Occipital lobe (tissue), 2 donors: ENCODE results near the gene CCDC78. TPM values are rescaled to one million over a fixed set of nuclear protein-coding genes. Genes with fewer than 3 reads are reported as not detected.

ENCODE experiments used
- DNase-seq: peaks from one replicate; lab custom pipeline; 2025; lab: John Stamatoyannopoulos, UW
- total RNA-seq: library from RNA; depleted of rRNA; stranded (reverse); fragments of >200 nt; gene quantifications from one replicate; pipeline ENCODE4 v1.2.3, GENCODE V29; 2014

Gene CCDC78
- total RNA-seq = 4.2 TPM

DNA sequence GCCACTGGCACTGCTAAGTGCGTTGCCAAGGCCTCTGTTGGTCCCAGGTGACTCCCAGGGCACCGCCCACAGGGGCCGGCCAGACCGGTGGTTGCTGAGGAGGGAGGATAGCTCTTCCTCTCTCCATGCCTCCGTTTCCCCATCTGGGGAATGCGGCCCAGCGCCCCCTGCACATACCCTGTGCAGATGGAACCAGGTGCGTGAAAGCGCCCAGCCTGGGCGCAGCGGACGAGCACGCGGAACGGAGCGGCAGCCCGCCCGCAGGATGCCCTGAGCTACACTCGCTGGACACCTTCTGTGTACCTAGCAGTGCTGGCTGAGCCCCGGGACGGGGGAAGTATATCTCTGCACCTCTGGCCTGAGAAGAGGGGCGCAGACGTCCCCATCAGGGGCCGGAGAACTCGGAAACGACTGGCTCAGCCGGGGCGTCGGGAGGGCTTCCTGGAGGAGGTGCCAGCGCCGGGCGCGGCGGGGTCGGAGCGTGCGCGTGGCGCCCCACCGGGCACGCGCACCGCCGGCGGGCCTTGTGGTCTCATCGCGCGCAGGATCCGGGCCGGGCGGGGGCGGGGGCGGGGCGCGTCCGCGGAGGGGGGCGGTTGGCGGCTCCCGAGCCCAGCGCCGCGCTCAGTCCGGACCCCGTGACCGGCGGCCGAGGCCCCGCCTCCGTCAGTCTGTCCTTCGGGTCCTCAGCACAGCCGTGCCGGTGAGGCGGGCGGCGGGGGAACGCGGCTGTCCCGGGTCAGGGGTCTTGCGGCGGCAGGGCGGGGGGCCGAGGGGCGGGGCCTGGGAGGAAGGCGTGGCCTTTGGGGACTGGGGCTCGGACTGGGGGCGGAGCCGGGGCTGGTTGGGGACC is at the start of gene CCDC78, which contains the start of gene HAGHL:
TSS of gene CCDC78 (minus strand) at position 6 of the 853 bp plus-strand sequence. CDS start 76 bp downstream, outside the sequence.
TSS of gene HAGHL (plus strand) at position 669 of the 853 bp plus-strand sequence. CDS start 404 bp downstream, outside the sequence.
- peak; percentile 62 for DNase-seq

DNA sequence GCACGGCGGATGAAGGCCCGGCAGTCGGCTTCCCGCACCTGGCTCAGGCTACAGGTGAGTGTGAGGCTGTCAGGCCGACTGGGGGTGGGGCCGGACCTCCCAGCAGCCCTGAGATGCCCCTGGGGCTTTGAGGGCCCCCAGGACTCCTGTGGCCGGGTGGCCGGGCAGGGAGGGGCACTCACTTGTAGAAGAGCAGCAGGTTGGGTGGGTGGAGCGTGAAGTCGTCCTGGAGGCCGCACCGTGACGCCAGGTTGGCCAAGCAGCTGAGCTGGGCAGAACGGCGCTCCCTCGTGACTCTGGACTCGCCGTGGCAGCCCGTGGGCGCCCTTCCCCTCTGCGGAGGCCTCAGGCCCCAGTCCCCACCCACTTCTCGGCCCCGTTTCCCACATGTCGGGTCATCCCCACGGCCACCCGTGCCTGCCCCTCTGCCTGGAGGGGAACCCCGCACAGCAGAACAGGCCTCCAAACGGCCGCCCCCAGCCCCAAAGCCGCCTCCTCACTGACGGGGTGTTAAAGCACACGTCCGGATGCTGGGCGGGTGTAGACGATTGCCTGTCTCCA is 49.1 kb upstream of the CCDC78 start:
- no peak for DNase-seq

DNA sequence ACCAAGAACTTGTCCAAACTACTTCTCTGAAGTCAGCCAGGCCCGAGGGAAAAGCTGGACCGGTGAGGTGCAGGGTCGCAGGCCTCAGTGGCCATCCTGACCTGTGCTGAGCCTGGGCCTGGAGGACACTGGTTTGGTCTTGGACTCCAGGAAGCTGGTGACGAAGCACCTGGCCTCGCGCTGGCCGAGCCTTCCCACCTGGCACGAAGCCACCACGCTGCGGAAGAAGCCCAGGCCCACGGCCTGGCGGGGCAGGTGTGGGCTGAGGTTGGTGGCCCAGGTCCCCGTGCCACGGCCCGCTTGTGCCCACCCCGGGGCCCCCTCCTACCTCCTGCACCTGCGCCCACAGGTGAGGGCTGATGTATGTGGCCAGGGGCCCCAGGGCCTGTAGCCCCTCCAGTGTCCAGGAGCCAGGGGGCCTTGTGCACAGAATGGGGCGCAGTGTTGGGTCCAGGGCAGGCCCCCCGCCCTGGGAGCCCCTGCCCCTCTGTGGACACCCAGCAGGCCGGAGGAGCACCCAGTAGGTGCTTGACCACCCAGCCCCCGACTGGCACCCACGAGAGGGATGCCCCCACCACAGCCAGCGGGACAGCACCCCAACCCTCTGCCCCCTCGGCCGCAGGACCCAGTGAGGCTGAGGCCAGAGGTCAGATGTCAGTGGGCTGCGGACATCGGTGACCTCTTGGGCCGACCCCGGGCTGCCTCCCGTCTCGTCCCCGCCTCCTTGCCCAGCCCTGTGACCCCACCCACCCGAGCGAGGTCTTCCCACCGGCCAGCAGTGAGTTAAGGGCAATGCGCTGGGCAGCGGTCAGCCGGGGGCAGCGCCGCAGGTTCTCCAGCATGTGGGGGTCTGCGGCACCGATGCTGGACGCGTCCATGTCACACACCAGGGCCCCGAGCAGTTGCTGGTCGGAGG is 48.1 kb upstream of the CCDC78 start:
- DNase-seq = no peak

DNA sequence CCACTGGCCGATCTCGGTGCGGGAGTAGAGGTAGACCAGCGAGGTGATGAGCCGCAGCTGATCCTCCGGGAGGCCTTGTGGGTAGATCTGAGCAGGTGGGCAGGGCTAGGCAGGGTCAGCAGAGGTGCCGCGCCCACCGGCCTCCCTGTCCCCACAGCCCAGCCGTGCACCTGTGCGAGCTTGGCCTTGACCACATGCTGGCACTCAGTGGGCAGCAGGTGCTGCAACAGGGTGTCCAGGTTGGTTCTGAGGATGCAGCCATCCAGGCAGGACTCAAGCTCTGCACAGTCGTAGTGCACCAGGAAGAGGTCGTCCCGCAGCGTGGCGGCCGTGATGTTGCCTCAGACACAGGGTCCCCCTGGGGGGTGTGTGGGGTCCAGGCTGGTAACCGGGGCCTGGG is 46.7 kb upstream of the CCDC78 start:
- DNase-seq = no peak

DNA sequence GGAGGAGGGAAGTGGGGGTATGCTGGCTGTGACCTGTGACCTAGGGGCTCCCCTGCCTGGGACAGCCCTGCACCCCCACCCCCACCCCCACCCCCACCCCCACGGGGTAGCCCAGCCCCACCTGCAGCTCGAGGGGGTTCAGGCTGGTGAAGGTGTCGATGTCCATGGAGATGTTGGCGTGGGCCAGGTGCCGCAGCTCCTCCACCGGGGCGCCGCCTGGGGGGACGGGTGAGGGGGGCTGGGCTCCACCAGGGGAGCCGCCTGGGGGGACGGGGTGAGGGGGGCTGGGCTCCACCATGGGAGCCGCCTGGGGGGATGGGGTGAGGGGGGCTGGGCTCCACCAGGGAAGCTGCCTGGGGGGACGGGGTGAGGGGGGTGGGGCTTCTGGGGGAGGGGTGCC is 44.2 kb upstream of the CCDC78 start:
- DNase-seq = no peak

DNA sequence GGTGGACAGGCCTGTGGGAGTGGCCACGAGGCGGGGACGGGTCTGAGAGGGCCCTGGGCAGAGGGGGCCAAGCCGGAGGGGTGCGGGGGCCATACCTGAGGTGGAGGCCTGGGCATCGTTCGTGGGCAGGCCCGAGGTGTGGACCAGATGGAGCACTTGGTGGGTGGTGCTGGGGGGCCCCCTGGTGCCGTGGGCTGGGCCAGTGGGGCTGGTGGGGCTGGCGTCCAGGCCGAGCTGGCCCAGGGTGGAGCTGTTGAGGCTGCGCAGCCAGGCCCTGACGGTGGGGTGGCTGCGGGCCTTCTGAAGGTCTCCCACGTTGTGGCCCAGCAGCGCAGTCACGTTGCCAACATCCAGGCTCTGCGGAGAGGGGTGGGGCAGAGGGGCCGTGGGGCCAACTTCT is 43.7 kb upstream of the CCDC78 start:
- DNase-seq = no peak

DNA sequence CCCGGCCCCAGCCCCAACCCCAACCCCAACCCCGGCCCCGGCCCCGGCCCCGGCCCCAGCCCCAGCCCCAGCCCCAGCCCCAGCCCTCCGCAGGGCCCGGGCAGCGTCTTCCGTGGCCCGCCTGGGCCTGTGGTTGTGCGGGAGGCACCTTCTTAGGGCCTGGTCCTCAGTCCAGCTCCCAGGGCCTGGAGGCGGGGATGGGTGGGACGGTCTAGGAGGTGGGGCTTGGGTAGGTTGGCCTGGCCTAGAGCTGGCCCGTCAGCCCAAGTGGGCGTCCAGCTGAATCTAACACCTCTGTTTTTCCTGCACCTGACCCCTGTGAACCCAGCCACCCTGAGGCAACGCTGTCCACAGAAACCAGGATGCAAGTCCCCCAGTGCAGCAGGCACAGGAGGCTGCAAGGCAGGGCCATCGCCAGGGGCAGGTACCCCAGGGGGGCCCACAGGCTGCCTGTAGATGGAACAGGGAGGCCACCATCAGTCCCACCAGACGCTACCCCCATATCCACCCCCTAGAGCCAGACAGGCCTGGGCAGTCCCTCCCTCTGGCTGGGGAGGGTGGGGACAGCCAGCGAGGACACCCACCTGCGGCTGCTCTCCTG is 43.0 kb upstream of the CCDC78 start:
- no peak for DNase-seq

DNA sequence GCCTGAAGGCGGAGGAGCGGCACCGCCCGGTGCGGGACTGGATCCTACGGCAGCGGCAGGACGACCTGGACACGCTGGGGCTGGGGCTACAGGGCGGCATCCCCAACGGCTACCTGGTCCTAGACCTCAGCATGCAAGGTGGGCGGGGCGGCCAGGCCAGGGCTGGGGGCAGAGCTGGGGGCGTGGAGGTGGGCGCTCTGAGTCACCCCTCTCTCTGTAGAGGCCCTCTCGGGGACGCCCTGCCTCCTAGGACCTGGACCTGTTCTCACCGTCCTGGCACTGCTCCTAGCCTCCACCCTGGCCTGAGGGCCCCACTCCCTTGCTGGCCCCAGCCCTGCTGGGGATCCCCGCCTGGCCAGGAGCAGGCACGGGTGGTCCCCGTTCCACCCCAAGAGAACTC is 42.2 kb upstream of the CCDC78 start:
- DNase-seq = no peak

DNA sequence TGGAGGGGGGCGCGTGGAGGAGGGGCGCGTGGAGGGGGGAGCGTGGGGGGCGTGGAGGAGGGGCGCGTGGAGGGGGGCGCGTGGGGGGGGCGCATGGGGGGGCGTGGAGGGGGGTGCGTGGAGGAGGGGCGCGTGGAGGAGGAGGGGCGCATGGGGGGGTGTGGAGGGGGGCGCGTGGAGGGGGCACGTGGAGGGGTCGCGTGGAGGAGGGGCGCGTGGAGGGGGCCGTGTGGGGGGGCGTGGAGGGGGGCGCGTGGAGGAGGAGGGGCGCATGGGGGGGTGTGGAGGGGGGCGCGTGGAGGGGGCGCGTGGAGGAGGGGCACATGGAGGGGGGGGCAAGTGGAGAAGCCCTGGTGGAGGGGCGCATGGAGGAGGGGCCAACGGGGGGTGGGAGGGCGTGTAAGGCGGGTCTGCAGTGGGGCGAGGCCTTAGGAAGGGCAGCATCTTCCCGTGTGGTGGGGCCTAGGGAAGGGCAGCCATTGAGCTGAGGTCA is 41.5 kb upstream of the CCDC78 start:
- DNase-seq = no peak

DNA sequence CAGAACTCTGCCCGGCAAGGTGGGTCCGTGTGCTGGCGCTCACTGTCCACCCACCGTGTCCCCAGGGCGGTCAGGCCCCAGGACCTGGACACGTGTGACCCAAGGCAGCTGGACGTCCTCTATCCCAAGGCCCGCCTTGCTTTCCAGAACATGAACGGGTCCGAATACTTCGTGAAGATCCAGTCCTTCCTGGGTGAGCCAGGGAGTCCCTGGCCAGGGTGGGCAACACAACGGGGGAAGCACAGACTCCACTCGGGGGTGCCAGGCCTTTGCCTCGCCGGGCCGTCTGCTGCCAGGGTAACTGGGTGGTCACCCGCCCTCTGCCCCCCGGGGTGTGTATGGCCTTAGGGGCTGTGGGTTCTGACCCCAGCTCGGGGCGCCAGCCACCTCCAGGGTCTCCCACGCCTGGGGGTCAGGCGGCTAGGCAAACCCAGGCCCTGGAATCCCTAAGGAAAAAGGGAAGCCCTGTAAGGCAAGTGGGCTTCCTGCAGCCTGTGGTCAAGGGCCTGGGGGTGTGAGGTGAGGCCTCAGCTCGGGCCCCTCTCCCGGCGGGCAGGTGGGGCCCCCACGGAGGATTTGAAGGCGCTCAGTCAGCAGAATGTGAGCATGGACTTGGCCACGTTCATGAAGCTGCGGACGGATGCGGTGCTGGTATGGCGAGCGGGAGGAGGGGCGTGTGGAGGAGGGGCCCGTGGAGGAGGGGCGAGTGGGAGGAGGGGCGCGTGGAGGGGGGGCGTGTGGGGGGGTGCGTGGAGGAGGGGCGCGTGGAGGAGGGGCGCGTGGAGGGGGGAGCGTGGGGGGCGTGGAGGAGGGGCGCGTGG is 40.8 kb upstream of the CCDC78 start:
- no peak for DNase-seq

DNA sequence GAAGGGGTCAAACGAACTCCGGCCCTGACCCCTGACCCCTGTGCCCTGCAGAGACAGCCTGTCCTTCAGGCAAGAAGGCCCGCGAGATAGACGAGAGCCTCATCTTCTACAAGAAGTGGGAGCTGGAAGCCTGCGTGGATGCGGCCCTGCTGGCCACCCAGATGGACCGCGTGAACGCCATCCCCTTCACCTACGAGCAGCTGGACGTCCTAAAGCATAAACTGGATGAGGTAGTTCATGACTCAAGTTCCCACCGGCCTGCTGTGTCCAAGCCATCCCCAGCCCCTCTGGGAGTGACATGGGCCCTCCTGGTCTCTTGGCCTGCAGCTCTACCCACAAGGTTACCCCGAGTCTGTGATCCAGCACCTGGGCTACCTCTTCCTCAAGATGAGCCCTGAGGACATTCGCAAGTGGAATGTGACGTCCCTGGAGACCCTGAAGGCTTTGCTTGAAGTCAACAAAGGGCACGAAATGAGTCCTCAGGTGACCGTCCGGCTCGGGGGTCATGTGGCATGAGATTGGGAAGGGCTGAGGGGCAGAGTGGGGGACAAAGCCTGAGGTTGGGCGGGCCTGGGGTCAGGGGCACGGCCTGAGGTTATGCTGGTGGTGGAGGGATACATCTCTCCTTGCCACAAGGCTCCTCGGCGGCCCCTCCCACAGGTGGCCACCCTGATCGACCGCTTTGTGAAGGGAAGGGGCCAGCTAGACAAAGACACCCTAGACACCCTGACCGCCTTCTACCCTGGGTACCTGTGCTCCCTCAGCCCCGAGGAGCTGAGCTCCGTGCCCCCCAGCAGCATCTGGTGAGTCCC is 40.0 kb upstream of the CCDC78 start:
- DNase-seq = no peak

DNA sequence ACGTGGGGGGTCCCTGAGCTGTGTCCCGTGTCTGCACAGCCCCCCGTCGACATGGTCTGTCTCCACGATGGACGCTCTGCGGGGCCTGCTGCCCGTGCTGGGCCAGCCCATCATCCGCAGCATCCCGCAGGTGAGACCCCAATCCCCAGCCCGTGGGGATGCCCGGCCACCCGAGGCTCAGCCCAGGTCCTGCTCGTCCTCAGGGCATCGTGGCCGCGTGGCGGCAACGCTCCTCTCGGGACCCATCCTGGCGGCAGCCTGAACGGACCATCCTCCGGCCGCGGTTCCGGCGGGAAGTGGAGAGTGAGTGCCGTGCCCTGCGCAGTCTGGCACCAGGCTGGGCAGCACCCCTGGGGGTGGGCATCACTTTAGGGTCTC is 39.2 kb upstream of the CCDC78 start:
- no peak for DNase-seq

DNA sequence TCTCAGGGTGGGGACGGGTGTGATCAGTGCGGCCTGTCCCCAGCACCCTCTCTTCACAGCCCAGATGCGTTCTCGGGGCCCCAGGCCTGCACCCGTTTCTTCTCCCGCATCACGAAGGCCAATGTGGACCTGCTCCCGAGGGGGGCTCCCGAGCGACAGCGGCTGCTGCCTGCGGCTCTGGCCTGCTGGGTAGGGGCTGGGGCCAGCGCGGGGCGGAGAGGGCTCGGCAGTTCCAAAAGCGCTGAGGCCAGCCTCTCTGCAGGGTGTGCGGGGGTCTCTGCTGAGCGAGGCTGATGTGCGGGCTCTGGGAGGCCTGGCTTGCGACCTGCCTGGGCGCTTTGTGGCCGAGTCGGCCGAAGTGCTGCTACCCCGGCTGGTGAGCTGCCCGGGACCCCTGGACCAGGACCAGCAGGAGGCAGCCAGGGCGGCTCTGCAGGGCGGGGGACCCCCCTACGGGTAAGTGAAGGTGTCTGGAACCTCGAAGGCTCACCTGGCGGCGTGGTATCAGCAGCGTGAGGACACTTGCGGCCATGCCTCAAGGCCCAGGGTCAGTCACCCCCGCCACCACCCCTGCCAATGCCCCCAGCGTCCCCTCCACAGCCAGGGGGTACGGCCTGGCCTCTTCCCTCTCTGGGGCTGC is 38.7 kb upstream of the CCDC78 start:
- DNase-seq = no peak

DNA sequence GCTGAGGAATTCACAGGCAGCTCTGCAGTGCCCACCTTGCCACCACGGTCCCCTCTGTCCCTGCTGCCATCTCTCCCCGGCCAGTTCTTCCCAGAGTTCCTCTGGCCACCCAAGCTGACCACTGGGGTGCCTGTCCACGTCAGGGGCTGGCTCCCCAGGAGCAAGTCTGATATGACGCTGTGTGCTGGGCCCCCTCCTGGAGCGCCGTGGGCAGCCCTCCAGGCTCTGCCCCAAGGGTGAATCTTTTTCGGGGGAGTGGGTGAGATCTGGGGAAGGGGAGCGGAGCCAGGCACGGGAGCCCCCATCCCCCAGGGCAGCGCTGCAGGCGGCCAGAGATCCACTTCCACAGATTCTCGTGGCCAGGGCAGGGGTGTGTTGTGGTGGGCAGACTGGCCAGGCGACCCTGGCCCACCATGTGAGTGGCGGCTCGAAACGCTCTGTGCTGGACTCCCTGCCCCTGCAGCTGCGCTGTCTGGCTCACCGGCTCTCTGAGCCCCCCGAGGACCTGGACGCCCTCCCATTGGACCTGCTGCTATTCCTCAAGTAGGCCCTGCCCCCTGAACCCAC is 38.0 kb upstream of the CCDC78 start:
- no peak for DNase-seq

DNA sequence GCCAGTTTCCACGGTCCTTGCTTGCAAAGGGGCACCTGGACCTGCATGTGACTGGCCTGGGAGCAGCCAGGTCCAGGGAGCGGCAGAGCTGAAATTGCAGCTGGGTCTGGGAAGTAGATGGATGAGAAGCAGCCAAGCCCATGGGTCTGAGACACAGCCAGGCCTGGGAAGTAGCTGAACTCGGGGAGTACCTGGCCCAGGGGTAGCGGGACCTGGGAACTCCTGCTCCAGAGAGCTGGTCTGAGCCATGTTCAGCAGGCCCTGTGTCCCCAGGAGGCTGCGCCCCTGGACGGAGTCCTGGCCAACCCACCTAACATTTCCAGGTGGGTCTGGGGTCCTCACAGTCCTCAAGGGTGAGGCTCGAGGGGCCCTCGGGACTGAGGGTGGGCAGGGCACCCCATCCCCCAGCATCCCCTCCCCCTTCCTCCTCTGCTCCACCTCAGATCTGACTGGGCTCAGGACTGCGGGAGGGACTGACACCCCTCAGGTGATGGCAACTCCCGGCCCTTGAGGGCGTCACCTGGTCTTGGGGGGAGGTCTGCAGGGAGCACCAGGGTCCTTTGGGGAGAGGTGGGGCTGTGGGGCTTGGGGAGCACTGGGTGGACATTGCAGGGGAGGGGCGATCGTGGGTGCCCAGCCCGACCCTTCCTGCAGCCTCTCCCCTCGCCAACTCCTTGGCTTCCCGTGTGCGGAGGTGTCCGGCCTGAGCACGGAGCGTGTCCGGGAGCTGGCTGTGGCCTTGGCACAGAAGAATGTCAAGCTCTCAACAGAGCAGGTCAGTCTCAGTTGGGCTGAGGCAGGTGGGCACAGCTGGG is 37.3 kb upstream of the CCDC78 start:
- DNase-seq = no peak

DNA sequence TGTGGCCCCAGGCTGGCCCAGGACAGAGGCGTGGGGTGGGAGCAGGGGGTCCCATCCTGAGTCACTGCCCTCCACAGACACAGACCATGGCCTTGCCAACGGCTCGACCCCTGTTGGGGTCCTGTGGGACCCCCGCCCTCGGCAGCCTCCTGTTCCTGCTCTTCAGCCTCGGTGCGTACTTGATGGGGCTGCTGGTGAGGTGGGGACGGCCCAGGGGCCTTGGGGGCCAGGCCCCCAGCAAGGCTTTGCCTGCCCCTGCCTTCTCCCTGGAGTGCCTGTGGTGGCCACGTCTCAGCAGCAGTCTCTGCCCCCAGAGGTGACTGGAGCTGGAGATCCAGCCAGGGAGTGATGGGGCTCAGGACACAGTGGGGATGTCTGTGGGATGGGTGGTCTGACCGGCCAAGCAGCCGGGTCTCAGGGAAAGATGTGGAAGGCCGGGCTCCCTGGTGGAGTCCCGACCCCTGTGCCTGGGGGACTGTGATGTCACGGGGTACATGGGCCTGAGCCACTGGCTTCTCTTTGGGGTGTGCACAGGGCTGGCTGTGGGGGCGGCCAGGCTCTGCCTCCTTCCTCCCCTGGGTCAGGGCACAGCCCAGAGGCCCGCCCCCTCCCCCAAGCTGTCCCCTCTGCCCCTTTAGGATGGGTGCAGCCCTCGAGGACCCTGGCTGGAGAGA is 36.5 kb upstream of the CCDC78 start:
- DNase-seq = no peak
